PFSK-1 (cell line): ENCODE results near the gene KRTAP21-2.

Source experiments
- FOXP2 ChIP-seq: optimal IDR thresholded peaks from 2 replicates; pipeline ENCODE3; 2011; ENCODE audit warnings: borderline replicate concordance, control low read depth, inconsistent platforms; ENCODE audit not compliant: insufficient read depth; ENCODE audit errors: extremely low read length, extremely low read depth
- POLR2AphosphoS5 ChIP-seq: IDR thresholded peaks from 2 replicates; pipeline ENCODE4 v1.6.1; 2012; ENCODE audit warnings: low read depth, mild to moderate bottlenecking, control low read depth, low read length, moderate library complexity
- SIN3A ChIP-seq: IDR thresholded peaks from 2 replicates; pipeline ENCODE4 v1.6.1; 2012; ENCODE audit warnings: mild to moderate bottlenecking, low read length, moderate library complexity, borderline replicate concordance; ENCODE audit not compliant: insufficient read depth
- TAF1 ChIP-seq: IDR thresholded peaks from 2 replicates; pipeline ENCODE4 v1.6.1; 2012; ENCODE audit warnings: low read length, control low read depth, borderline replicate concordance; ENCODE audit not compliant: insufficient read depth
- TF ChIP-seq, protein P1 (sequence below), 2 experiments: IDR thresholded peaks; 2 replicates each; pipeline versions ENCODE4 v1.6.1 to v1.8.0; 2011 to 2012; ENCODE audit warnings: low read depth in 2 of 2, low read length in 2 of 2, control low read depth in 1 of 2, inconsistent platforms in 1 of 2, mild to moderate bottlenecking in 1 of 2, moderate library complexity in 1 of 2; ENCODE audit not compliant: insufficient read depth in 1 of 2

Gene KRTAP21-2

DNA sequence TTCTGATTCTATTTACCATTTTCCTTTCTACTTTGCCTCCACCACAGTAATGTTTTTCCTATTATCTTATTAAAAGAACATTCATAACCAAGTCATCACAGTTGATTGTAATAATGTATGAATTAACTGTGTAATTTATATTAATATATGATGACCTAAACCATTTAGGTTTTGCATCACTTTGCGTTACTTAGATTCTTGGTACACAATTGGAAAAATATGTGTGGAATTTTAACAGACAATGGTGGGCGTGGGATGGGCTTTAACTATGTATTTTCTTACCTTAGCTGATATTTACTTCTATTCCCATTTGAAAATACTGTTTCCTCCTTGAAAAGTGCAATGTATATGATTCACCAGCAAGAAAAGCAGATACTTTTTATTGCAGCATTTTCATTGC, 32.1 kb downstream of the KRTAP21-2 start:
- TF ChIP-seq SIN3A (no peak), TAF1 (no peak), POLR2AphosphoS5 (no peak), FOXP2 (no peak)
- TF ChIP-seq, protein P1, sequence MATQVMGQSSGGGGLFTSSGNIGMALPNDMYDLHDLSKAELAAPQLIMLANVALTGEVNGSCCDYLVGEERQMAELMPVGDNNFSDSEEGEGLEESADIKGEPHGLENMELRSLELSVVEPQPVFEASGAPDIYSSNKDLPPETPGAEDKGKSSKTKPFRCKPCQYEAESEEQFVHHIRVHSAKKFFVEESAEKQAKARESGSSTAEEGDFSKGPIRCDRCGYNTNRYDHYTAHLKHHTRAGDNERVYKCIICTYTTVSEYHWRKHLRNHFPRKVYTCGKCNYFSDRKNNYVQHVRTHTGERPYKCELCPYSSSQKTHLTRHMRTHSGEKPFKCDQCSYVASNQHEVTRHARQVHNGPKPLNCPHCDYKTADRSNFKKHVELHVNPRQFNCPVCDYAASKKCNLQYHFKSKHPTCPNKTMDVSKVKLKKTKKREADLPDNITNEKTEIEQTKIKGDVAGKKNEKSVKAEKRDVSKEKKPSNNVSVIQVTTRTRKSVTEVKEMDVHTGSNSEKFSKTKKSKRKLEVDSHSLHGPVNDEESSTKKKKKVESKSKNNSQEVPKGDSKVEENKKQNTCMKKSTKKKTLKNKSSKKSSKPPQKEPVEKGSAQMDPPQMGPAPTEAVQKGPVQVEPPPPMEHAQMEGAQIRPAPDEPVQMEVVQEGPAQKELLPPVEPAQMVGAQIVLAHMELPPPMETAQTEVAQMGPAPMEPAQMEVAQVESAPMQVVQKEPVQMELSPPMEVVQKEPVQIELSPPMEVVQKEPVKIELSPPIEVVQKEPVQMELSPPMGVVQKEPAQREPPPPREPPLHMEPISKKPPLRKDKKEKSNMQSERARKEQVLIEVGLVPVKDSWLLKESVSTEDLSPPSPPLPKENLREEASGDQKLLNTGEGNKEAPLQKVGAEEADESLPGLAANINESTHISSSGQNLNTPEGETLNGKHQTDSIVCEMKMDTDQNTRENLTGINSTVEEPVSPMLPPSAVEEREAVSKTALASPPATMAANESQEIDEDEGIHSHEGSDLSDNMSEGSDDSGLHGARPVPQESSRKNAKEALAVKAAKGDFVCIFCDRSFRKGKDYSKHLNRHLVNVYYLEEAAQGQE (IDR thresholded peaks at IDR 0.05; ENCODE audit: insufficient read depth in 1 of 2, low read depth in 2 of 2, low read length in 2 of 2): no peak

DNA sequence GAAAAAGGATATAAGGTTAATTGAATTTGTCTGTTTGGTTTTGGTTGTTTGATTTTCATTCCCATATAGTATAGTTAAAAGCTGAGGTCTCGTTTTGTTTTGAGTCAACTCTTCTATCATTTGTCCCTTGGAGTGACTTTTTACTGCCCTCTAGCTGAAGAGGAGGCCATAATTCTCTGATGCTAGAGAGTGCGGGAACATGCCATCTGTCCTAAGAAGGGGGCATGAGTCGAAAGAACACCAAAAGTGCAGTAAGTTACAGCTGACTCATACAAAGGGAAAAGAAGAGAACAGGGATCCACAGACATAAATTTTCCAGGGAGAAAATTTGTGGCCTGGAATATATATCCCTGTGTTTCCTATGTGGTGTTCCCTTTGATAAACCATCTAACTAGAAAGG, 32.6 kb downstream of the KRTAP21-2 start:
- TF ChIP-seq POLR2AphosphoS5 (no peak), FOXP2 (no peak), TAF1 (no peak), SIN3A (no peak)
- TF ChIP-seq, protein P1 (IDR thresholded peaks at IDR 0.05; ENCODE audit: insufficient read depth in 1 of 2, low read depth in 2 of 2, low read length in 2 of 2): no peak

DNA sequence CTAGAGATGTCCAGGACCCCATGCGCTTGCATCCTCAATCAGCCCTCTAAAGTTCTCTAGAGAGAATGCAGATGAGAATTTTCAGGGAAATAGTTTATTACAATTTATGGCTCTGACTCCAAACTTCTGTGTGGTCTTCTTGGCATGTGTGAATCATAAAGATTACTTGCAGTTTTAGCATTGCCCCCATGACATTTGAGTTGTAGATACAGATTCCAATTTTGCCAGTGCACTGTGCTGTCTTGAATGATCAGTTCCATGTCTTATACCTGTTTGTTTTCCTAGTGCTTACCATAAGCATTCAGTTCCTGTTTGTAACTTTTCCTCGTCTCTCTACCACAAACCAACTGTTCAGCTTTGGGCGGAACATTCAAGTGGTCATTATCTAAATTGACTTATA, 33.3 kb downstream of the KRTAP21-2 start:
- no peak for TF ChIP-seq SIN3A

DNA sequence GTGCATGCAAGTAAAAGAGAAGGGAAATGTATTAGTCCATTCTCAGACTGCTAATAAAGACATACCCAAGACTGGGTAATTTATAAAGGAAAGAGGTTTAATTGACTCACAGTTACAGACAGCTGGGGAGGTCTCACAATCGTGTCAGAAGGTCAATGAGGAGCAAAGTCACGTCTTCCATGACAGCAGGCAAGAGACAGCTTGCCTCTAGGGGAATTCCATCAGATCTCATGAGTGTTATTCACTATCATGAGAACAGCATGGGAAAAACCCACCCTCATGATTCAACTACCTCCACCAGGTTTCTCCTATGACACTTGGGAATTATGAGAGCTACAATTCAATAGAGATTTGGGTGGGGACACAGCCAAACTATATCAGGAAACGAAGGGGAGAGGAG, 36.6 kb downstream of the KRTAP21-2 start:
- no peak for TF ChIP-seq SIN3A
- TF ChIP-seq TAF1: no peak
- TF ChIP-seq, protein P1 (IDR thresholded peaks at IDR 0.05; ENCODE audit: insufficient read depth in 1 of 2, low read depth in 2 of 2, low read length in 2 of 2): no peak

DNA sequence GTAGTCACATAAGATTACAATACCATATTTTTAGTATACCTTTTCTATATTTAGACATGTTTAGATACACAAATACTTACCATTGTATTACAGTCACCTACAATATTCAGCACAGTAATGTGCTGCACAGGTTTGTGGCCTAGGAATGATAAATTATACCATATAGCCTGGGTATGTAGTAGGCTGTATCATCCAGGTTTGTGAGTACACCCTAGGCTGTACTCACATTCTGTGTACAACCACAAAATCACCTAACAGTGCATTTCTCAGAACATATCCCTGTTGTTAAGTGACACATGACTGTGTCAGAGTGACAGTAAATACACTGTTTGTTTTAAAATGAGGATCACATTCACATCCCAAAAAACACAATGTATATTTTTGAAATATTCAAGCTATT, 39.6 kb downstream of the KRTAP21-2 start:
- TF ChIP-seq SIN3A: no peak
- TF ChIP-seq POLR2AphosphoS5: no peak
- TF ChIP-seq FOXP2: no peak
- TF ChIP-seq, protein P1 (IDR thresholded peaks at IDR 0.05; ENCODE audit: insufficient read depth in 1 of 2, low read depth in 2 of 2, low read length in 2 of 2): no peak
- TF ChIP-seq TAF1: no peak
